ENCODE results near the gene TMEM201.
"Not testable (repeated sequence)": the region's sequence is repeated elsewhere in the genome, so short reads cannot be mapped to it uniquely, and the experiment has no call there.

DNA sequence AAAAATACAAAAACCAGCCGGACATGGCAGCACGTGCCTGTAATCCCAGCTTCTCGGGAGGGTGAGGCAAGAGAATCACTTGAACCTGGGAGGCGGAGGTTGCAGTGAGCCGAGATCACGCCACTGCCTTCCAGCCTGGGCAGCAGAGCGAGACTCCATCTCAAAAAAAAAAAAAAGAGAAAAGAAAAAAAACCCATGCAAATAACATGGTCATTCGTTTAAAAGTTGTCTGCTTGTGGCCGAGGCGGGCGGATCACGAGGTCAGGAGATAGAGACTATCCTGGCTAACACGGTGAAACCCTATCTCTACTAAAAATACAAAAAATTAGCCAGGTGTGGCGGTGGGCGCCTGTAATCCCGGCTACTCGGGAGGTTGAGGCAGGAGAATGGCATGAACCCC lies 28.6 kb upstream of the TMEM201 start:
- TF ChIP-seq POLR2AphosphoS5 (IDR thresholded peaks at IDR 0.05; ENCODE audit: borderline replicate concordance, low read depth, low read length); EZH2 (IDR thresholded peaks at IDR 0.05); FOXP2 (optimal IDR thresholded peaks at IDR 0.05; ENCODE audit: control extremely low read depth, extremely low read length, insufficient read depth): not testable (repeated sequence)

All from SK-N-MC (cell line).